GM23338 (cell line): ENCODE data around the gene PRELID1. TPM values are rescaled to one million over a fixed set of nuclear protein-coding genes. Genes with fewer than 3 reads are reported as not detected.

Source experiments
- ATAC-seq: fragments of 200-7000 bp; cut with Tn5 transposase; 3 replicates; pipeline ENCODE4 v1.9.1; 2020
- DNase-seq: peaks from one replicate; pipeline ENCODE4 v3.0.0-alpha.2; 2015; ENCODE audit warnings: low spot score
- H2AFZ ChIP-seq: fragments of 200-600 bp; sonication (generic); 2 replicates; pipeline ENCODE4 v1.8.0; 2016; ENCODE audit warnings: antibody characterized with exemption, mild to moderate bottlenecking, moderate library complexity
- H3F3A ChIP-seq: fragments of 200-600 bp; sonication (generic); replicated peaks from 2 replicates; pipeline ENCODE4 v1.8.0; 2017; ENCODE audit warnings: antibody characterized with exemption, mixed run types, low read depth
- H3K27ac ChIP-seq: fragments of 200-600 bp; sonication (generic); 2 replicates; pipeline ENCODE4 v1.6.1; 2016; ENCODE audit warnings: low read depth
- H3K27me3 ChIP-seq: fragments of 200-600 bp; sonication (generic); 2 replicates; pipeline ENCODE4 v1.8.0; 2016; ENCODE audit warnings: mild to moderate bottlenecking, mixed run types, moderate library complexity; ENCODE audit not compliant: insufficient read depth
- H3K36me3 ChIP-seq: fragments of 200-600 bp; sonication (generic); 2 replicates; pipeline ENCODE4 v1.8.0; 2016; ENCODE audit warnings: mild to moderate bottlenecking; ENCODE audit not compliant: insufficient read depth
- H3K4me1 ChIP-seq: fragments of 200-600 bp; sonication (generic); 2 replicates; pipeline ENCODE4 v1.8.0; 2016; ENCODE audit warnings: mild to moderate bottlenecking, moderate library complexity; ENCODE audit not compliant: insufficient read depth
- H3K4me2 ChIP-seq: fragments of 200-600 bp; sonication (generic); 2 replicates; pipeline ENCODE4 v1.7.1; 2017; ENCODE audit warnings: mixed run types
- H3K4me3 ChIP-seq: fragments of 200-600 bp; sonication (generic); 2 replicates; pipeline ENCODE4 v1.6.1; 2016; ENCODE audit warnings: mixed run types
- H3K79me2 ChIP-seq: fragments of 200-600 bp; sonication (generic); replicated peaks from 2 replicates; pipeline ENCODE4 v1.8.0; 2017; ENCODE audit warnings: mild to moderate bottlenecking; ENCODE audit not compliant: insufficient read depth
- H3K9me2 ChIP-seq: fragments of 200-600 bp; sonication (generic); 2 replicates; pipeline ENCODE4 v1.8.0; 2017; ENCODE audit not compliant: insufficient read depth
- H4K20me1 ChIP-seq: fragments of 200-600 bp; sonication (generic); replicated peaks from 2 replicates; pipeline ENCODE4 v1.8.0; 2017; ENCODE audit warnings: mild to moderate bottlenecking; ENCODE audit not compliant: insufficient read depth
- H3K27ac Mint-ChIP-seq: 2 replicates; pipeline ENCODE4 v1.8.0; 2020; ENCODE audit warnings: inconsistent platforms, mild to moderate bottlenecking, moderate library complexity, mixed read lengths
- H3K27me3 Mint-ChIP-seq: 3 replicates; pipeline ENCODE4 v1.8.0; 2022; ENCODE audit warnings: low read depth, mild to moderate bottlenecking, moderate library complexity, mixed read lengths, inconsistent platforms; ENCODE audit not compliant: insufficient read depth, poor library complexity
- H3K36me3 Mint-ChIP-seq: 3 replicates; pipeline ENCODE4 v1.8.0; 2021; ENCODE audit warnings: low read depth, mild to moderate bottlenecking, inconsistent platforms, moderate library complexity, mixed read lengths
- H3K4me1 Mint-ChIP-seq: 3 replicates; pipeline ENCODE4 v1.8.0; 2020; ENCODE audit warnings: mild to moderate bottlenecking, inconsistent platforms, mixed read lengths
- H3K4me3 Mint-ChIP-seq: 3 replicates; pipeline ENCODE4 v1.8.0; 2021; ENCODE audit warnings: moderate library complexity, mild to moderate bottlenecking, inconsistent platforms, mixed read lengths
- H3K9me3 Mint-ChIP-seq: 3 replicates; pipeline ENCODE4 v1.8.0; 2020; ENCODE audit warnings: moderate library complexity, mild to moderate bottlenecking, inconsistent platforms, mixed read lengths
- EZH2 ChIP-seq: fragments of 200-600 bp; sonication (generic); IDR thresholded peaks from one replicate; pipeline ENCODE4 v1.8.0; 2017; ENCODE audit warnings: antibody characterized with exemption, mild to moderate bottlenecking, low read depth; ENCODE audit not compliant: unreplicated experiment
- NANOG ChIP-seq: IDR thresholded peaks from 2 replicates; pipeline ENCODE4 v1.6.1; 2016; ENCODE audit warnings: antibody characterized with exemption, borderline replicate concordance
- polyA plus RNA-seq: library from polyadenylated mRNA; unstranded; fragments of >200 nt; fragmentation: Nextera tagmentation; extraction: Ambion mirVana; gene quantifications from 2 replicates; pipeline ENCODE4 v1.2.1, GENCODE V29; 2016
- total RNA-seq: library from RNA; depleted of rRNA; stranded (reverse); fragments of >200 nt; shearing (Covaris generic); gene quantifications from 2 replicates; pipeline ENCODE4 v1.2.3, GENCODE V29; 2014
- TF ChIP-seq, protein P1 (sequence below): fragments of 250-450 bp; sonication (Bioruptor Pico); IDR thresholded peaks from 2 replicates; pipeline ENCODE4 v1.5.0; 2020; ENCODE audit warnings: mild to moderate bottlenecking, moderate library complexity
- TF ChIP-seq, protein P2 (sequence below): IDR thresholded peaks from one replicate; pipeline ENCODE4 v1.6.1; 2018; ENCODE audit warnings: antibody characterized with exemption; ENCODE audit not compliant: unreplicated experiment

PRELID1 gene
- total and polyA plus RNA-seq, 2 experiments from 2014 or later = 328 to 349 TPM

DNA sequence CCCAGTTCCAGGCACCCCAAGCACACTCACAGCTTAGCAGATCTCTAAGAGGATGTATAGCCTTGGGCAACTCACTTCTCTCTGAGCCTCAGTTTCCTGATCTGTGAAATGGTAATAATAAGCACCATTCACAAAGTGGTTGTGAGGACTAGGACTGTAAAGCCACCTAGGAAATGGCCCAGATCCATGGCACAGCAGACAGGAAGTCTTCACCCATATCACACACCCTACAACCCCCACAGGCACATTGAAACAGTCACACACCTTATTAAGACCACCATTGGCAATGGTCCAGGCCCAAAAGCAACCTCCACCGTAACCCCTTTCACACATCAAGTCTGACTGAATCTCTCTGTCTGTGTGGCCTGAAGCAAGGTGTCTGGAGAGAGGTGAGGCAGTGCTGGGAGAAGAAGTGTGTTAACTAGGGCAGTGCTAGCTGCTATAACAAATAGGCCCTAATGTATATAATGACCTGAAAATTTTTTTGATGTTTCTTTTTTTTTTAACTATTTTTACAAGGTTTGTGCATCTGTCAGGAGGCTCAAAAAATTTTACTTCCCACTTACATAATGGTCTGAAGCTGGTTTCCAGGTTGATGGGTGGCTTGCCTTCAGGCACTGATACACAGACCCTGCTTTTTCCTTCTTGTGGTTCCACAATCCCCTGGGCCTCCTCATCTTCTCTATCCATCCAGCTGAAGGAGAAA lies 51.7 kb downstream of the PRELID1 start (continued):
- TF ChIP-seq, protein P1, sequence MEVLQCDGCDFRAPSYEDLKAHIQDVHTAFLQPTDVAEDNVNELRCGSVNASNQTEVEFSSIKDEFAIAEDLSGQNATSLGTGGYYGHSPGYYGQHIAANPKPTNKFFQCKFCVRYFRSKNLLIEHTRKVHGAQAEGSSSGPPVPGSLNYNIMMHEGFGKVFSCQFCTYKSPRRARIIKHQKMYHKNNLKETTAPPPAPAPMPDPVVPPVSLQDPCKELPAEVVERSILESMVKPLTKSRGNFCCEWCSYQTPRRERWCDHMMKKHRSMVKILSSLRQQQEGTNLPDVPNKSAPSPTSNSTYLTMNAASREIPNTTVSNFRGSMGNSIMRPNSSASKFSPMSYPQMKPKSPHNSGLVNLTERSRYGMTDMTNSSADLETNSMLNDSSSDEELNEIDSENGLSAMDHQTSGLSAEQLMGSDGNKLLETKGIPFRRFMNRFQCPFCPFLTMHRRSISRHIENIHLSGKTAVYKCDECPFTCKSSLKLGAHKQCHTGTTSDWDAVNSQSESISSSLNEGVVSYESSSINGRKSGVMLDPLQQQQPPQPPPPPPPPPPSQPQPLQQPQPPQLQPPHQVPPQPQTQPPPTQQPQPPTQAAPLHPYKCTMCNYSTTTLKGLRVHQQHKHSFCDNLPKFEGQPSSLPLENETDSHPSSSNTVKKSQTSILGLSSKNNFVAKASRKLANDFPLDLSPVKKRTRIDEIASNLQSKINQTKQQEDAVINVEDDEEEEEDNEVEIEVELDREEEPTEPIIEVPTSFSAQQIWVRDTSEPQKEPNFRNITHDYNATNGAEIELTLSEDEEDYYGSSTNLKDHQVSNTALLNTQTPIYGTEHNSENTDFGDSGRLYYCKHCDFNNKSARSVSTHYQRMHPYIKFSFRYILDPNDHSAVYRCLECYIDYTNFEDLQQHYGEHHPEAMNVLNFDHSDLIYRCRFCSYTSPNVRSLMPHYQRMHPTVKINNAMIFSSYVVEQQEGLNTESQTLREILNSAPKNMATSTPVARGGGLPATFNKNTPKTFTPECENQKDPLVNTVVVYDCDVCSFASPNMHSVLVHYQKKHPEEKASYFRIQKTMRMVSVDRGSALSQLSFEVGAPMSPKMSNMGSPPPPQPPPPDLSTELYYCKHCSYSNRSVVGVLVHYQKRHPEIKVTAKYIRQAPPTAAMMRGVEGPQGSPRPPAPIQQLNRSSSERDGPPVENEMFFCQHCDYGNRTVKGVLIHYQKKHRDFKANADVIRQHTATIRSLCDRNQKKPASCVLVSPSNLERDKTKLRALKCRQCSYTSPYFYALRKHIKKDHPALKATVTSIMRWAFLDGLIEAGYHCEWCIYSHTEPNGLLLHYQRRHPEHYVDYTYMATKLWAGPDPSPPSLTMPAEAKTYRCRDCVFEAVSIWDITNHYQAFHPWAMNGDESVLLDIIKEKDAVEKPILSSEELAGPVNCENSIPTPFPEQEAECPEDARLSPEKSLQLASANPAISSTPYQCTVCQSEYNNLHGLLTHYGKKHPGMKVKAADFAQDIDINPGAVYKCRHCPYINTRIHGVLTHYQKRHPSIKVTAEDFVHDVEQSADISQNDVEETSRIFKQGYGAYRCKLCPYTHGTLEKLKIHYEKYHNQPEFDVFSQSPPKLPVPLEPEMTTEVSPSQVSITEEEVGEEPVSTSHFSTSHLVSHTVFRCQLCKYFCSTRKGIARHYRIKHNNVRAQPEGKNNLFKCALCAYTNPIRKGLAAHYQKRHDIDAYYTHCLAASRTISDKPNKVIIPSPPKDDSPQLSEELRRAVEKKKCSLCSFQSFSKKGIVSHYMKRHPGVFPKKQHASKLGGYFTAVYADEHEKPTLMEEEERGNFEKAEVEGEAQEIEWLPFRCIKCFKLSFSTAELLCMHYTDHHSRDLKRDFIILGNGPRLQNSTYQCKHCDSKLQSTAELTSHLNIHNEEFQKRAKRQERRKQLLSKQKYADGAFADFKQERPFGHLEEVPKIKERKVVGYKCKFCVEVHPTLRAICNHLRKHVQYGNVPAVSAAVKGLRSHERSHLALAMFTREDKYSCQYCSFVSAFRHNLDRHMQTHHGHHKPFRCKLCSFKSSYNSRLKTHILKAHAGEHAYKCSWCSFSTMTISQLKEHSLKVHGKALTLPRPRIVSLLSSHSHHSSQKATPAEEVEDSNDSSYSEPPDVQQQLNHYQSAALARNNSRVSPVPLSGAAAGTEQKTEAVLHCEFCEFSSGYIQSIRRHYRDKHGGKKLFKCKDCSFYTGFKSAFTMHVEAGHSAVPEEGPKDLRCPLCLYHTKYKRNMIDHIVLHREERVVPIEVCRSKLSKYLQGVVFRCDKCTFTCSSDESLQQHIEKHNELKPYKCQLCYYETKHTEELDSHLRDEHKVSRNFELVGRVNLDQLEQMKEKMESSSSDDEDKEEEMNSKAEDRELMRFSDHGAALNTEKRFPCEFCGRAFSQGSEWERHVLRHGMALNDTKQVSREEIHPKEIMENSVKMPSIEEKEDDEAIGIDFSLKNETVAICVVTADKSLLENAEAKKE (CRISPR knock-in tag) = no peak
- TF ChIP-seq NANOG (no peak), EZH2 (no peak)

DNA sequence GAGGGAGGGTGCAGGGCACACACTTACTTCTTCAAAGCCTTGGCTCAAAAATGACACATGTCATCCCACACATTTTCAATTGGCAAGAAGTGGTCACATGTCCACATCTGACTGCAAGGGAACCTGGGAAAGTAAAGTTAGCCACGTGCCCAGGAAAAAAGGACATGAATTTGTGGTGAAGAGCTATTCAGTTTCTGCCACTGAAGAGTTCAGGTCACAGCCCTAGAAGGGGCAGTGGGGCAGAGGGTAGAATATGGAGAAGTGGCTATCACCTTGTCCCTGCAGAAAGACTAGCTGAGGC lies 52.2 kb downstream of the PRELID1 start:
- Mint-ChIP-seq H3K4me1 (peaks cover 7% of the 10 kb centered on the region; the same call in 2 of the 3 replicates), H3K9me3 (no peaks in the 10 kb centered on the region; the same call in 2 of the 3 replicates)
- no peak for ATAC-seq
- TF ChIP-seq, protein P2, sequence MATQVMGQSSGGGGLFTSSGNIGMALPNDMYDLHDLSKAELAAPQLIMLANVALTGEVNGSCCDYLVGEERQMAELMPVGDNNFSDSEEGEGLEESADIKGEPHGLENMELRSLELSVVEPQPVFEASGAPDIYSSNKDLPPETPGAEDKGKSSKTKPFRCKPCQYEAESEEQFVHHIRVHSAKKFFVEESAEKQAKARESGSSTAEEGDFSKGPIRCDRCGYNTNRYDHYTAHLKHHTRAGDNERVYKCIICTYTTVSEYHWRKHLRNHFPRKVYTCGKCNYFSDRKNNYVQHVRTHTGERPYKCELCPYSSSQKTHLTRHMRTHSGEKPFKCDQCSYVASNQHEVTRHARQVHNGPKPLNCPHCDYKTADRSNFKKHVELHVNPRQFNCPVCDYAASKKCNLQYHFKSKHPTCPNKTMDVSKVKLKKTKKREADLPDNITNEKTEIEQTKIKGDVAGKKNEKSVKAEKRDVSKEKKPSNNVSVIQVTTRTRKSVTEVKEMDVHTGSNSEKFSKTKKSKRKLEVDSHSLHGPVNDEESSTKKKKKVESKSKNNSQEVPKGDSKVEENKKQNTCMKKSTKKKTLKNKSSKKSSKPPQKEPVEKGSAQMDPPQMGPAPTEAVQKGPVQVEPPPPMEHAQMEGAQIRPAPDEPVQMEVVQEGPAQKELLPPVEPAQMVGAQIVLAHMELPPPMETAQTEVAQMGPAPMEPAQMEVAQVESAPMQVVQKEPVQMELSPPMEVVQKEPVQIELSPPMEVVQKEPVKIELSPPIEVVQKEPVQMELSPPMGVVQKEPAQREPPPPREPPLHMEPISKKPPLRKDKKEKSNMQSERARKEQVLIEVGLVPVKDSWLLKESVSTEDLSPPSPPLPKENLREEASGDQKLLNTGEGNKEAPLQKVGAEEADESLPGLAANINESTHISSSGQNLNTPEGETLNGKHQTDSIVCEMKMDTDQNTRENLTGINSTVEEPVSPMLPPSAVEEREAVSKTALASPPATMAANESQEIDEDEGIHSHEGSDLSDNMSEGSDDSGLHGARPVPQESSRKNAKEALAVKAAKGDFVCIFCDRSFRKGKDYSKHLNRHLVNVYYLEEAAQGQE = no peak
- TF ChIP-seq, protein P1 (CRISPR knock-in tag) = no peak

More for the DNA sequence above, 52.2 kb downstream of the PRELID1 start:
- Histone ChIP-seq H3K27me3 (no peaks in the 10 kb centered on the region; the same call in 1 of the 2 replicates), H3F3A (0 out of 2 replicates have a peak, but pooled peaks cover 5% of the 10 kb centered on the region), H3K4me3 (no peak overlapping the region), H3K36me3 (no peaks in the 10 kb centered on the region), H4K20me1 (no peaks in the 10 kb centered on the region), H3K9me2 (peaks cover 4% of the 10 kb centered on the region; the same call in 1 of the 2 replicates), H3K4me2 (no peak overlapping the region), H2AFZ (no peak overlapping the region), H3K4me1 (peaks cover under 1% of the 10 kb centered on the region; the same call in 1 of the 2 replicates), H3K27ac (no peak overlapping the region), H3K79me2 (peaks cover 6% of the 10 kb centered on the region)
- DNase-seq = no peak
- H3K4me3 Mint-ChIP-seq = no peak overlapping the region
- H3K36me3 Mint-ChIP-seq = no peaks in the 10 kb centered on the region
- H3K27me3 Mint-ChIP-seq = peaks cover 16% of the 10 kb centered on the region
- H3K27ac Mint-ChIP-seq = no peak overlapping the region
